ENCODE results near the gene ST6GAL2.

GRCh38 chr2:106839849-106840595 is 45.9 kb downstream of the ST6GAL2 start:
- TF ChIP-seq POLR2AphosphoS5 (IDR thresholded peaks at IDR 0.05; ENCODE audit: low read depth): no peak
- peak; percentile 84 to 85 for TF ChIP-seq CTCF (conservative IDR thresholded peaks at IDR 0.05; ENCODE audit: low read depth in 2 of 2)
